Stomach (tissue), 9 donors: ENCODE data around the gene DNAAF9. TPM values are rescaled to one million over a fixed set of nuclear protein-coding genes. Genes with fewer than 3 reads are reported as not detected.

ENCODE experiments used
- DNase-seq, 2 donors: peaks; one replicate each; pipeline versions ENCODE4 v3.0.0 to v3.0.0-alpha.2; 2013 to 2019
- H3K27ac ChIP-seq, 5 donors: fragments of 200-600 bp in 4 of 5; sonication (generic) in 4 of 5; one replicate each; pipeline ENCODE4 v1.5.1; 2013 to 2019; ENCODE audit warnings: mild to moderate bottlenecking in 1 of 5, moderate library complexity in 1 of 5
- H3K27me3 ChIP-seq, 3 donors: fragments of 200-600 bp; sonication (generic); one replicate each; pipeline ENCODE4 v1.5.1; 2017 to 2019; ENCODE audit warnings: mixed run types in 1 of 3
- H3K36me3 ChIP-seq, 4 donors: fragments of 200-600 bp; sonication (generic); 1 replicate in 3 of 4; 2 replicates in 1 of 4; pipeline ENCODE4 v1.5.1; 2016 to 2019
- H3K4me1 ChIP-seq, 4 donors: fragments of 200-600 bp; sonication (generic); one replicate each; pipeline ENCODE4 v1.5.1; 2016 to 2019
- H3K4me3 ChIP-seq, 4 donors: fragments of 200-600 bp; sonication (generic) in 3 of 4; one replicate each; pipeline ENCODE4 v1.5.1; 2016 to 2019; ENCODE audit warnings: mild to moderate bottlenecking in 1 of 4
- H3K9me3 ChIP-seq, 4 donors: fragments of 200-600 bp; sonication (generic); one replicate each; pipeline ENCODE4 v1.5.1; 2016 to 2019
- EP300 ChIP-seq: sonication (generic); formaldehyde crosslinking; IDR thresholded peaks from one replicate; pipeline ENCODE4 v1.6.1; 2017; ENCODE audit warnings: antibody characterized with exemption
- POLR2A ChIP-seq, 4 donors: fragments of 450-650 bp; IDR thresholded peaks; one replicate each; pipeline ENCODE4 v1.6.1; 2016; ENCODE audit warnings: antibody characterized with exemption in 4 of 4, control low read depth in 2 of 4, mild to moderate bottlenecking in 1 of 4, moderate library complexity in 1 of 4
- POLR2AphosphoS5 ChIP-seq, 3 donors: sonication (generic); formaldehyde crosslinking; IDR thresholded peaks; one replicate each; pipeline ENCODE4 v1.6.1; 2016; ENCODE audit warnings: antibody characterized with exemption in 3 of 3
- WGBS, 5 donors: extraction: QIAGEN DNeasy Blood & Tissue Kit in 3 of 5; methylation state at CpG; one replicate each; pipeline versions ENCODE4 v1.1.5 to v1.1.7; 2013 to 2018; 5-methylcytosine and 5-hydroxymethylcytosine counted together
- intact Hi-C: fragments of 100-400 bp; cut with DNase I; formaldehyde crosslinking; loops from one replicate; pipeline ENCODE4 v1.15.1; 2023; ENCODE audit warnings: low total_unique reads
- polyA plus RNA-seq, 3 donors: library from polyadenylated mRNA; stranded (reverse); fragments of 200-250 nt; gene quantifications; one replicate each; pipeline ENCODE4 v1.2.3, GENCODE V29; 2013
- total RNA-seq, 5 donors: library from RNA; depleted of rRNA; stranded (reverse); fragments of >200 nt; gene quantifications; one replicate each; pipeline versions ENCODE4 v1.1.0 to v1.2.3, GENCODE V29; 2014 to 2016
- TF ChIP-seq, protein P1 (sequence below), 7 experiments: fragments of 450-650 bp in 4 of 7; fragments of 200-600 bp in 3 of 7; sonication (generic) in 3 of 7; IDR thresholded peaks; one replicate each; pipeline ENCODE4 v1.5.1; 2016 to 2019; ENCODE audit warnings: antibody characterized with exemption in 7 of 7, control low read depth in 2 of 7, mild to moderate bottlenecking in 1 of 7
- donor health status: healthy with polysubstance abuse.
- donor health status: Bipolar disorder and iron deficiency.
- donor health status: healthy.

Gene DNAAF9
- total and polyA plus RNA-seq, 8 donors, result 1.2 to 23.7 (median 10.5) TPM

- Histone ChIP-seq H3K9me3 (peaks cover 0 to 1% (median 0%) of the 10 kb centered on the region in 4 donors), H3K27ac (no peak overlapping the region), H3K4me3 (no peak overlapping the region), H3K36me3 (peaks cover 0 to 59% (median 42%) of the 10 kb centered on the region in 4 donors), H3K27me3 (no peaks in the 10 kb centered on the region), H3K4me1 (peaks cover 0 to 29% (median 6%) of the 10 kb centered on the region in 4 donors)
- no peak for DNase-seq
- WGBS, 5 donors, result 58 to 71% (median 62%) methylated on average over 2 of the region's 2 CpGs
- TF ChIP-seq, protein P1, sequence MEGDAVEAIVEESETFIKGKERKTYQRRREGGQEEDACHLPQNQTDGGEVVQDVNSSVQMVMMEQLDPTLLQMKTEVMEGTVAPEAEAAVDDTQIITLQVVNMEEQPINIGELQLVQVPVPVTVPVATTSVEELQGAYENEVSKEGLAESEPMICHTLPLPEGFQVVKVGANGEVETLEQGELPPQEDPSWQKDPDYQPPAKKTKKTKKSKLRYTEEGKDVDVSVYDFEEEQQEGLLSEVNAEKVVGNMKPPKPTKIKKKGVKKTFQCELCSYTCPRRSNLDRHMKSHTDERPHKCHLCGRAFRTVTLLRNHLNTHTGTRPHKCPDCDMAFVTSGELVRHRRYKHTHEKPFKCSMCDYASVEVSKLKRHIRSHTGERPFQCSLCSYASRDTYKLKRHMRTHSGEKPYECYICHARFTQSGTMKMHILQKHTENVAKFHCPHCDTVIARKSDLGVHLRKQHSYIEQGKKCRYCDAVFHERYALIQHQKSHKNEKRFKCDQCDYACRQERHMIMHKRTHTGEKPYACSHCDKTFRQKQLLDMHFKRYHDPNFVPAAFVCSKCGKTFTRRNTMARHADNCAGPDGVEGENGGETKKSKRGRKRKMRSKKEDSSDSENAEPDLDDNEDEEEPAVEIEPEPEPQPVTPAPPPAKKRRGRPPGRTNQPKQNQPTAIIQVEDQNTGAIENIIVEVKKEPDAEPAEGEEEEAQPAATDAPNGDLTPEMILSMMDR (IDR thresholded peaks at IDR 0.05), result no peak
- no peak for TF ChIP-seq POLR2A (IDR thresholded peaks at IDR 0.05)
- no peak for TF ChIP-seq EP300
- no peak for TF ChIP-seq POLR2AphosphoS5 (IDR thresholded peaks at IDR 0.05)
- intact Hi-C loops, result no loop called here
These were observed 27.0 kb downstream of the DNAAF9 start for GRCh38 chr20:3380228-3381070.

DNA sequence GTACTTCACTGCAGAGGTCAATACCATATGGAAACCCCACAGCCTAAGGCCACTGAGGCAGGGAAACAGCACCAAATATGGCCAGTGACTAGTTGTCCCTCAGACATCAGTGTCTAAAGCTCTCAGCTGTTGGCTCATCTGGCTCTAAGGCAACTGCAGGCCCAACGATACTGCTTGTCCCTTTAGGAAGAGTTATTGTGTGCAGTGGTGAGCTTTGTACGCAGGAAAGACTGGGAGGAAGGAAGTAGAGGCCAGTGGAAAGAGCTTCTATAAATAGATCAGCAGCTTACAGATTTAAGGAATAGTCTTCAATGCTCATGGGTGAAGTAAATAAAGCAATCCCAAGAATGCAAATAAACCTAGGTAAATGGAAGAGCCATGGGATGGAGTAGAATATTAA, 29.3 kb downstream of the DNAAF9 start:
- Histone ChIP-seq H3K9me3 (no peaks in the 10 kb centered on the region), H3K36me3 (peaks cover 17 to 83% (median 64%) of the 10 kb centered on the region in 4 donors), H3K27ac (peak overlapping the region in 1 of 5 donors; percentile 32), H3K4me1 (peaks cover 6 to 37% (median 16%) of the 10 kb centered on the region in 4 donors), H3K4me3 (no peak overlapping the region), H3K27me3 (no peaks in the 10 kb centered on the region)
- DNase-seq, result peak in 1 of 2 donors; percentile 12
- TF ChIP-seq EP300 (no peak), POLR2A (IDR thresholded peaks at IDR 0.05) (no peak), POLR2AphosphoS5 (IDR thresholded peaks at IDR 0.05) (no peak)
- TF ChIP-seq, protein P1 (IDR thresholded peaks at IDR 0.05), result no peak
- intact Hi-C loops, result no loop called here
- WGBS, 5 donors, result 49 to 71% (median 62%) methylated on average over 2 of the region's 2 CpGs

DNA sequence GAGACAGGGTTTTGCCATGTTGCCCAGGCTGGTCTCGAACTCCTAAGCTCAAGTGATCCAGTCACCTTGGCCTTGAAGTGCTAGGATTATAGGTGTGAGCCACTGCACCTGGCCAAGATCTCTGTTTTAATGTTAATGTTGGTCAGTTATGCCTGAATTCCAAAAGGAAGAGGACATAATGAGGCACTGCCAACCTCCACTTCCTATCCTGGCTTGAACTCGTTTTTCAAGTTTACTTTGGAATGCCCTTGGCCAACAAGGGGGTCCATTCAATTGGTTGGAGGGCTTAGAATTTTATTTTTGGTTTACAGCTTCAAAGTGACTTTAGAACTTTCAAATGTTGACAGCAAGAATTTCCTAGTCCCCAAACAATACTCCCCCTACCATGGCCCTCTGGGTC, 29.8 kb downstream of the DNAAF9 start:
- H3K27me3 ChIP-seq, result no peaks in the 10 kb centered on the region
- H3K36me3 ChIP-seq, result peaks cover 22 to 87% (median 69%) of the 10 kb centered on the region in 4 donors
- no peaks in the 10 kb centered on the region for H3K9me3 ChIP-seq
- peak overlapping the region in 1 of 5 donors; percentile 32 for H3K27ac ChIP-seq
- 66 to 81% (median 68%) methylated on average over 2 of the region's 2 CpGs for WGBS, 5 donors
- intact Hi-C loops, result no loop called here
- TF ChIP-seq POLR2A (IDR thresholded peaks at IDR 0.05), result no peak
- TF ChIP-seq POLR2AphosphoS5 (IDR thresholded peaks at IDR 0.05), result no peak
- no peak for TF ChIP-seq EP300
- TF ChIP-seq, protein P1 (IDR thresholded peaks at IDR 0.05), result no peak
- no peak overlapping the region for H3K4me3 ChIP-seq
- no peak for DNase-seq
- H3K4me1 ChIP-seq, result peaks cover 6 to 37% (median 16%) of the 10 kb centered on the region in 4 donors

GRCh38 chr20:3374296-3374695, 33.2 kb downstream of the DNAAF9 start:
- DNase-seq, result no peak
- TF ChIP-seq EP300 (no peak), POLR2A (IDR thresholded peaks at IDR 0.05) (no peak), POLR2AphosphoS5 (IDR thresholded peaks at IDR 0.05) (no peak)
- TF ChIP-seq, protein P1 (IDR thresholded peaks at IDR 0.05), result no peak
- no peak overlapping the region for H3K4me3 ChIP-seq
- H3K9me3 ChIP-seq, result no peaks in the 10 kb centered on the region
- H3K36me3 ChIP-seq, result peaks cover 31 to 92% (median 81%) of the 10 kb centered on the region in 4 donors
- intact Hi-C loops, result no loop called here
- H3K4me1 ChIP-seq, result peaks cover 6 to 32% (median 16%) of the 10 kb centered on the region in 4 donors
- peak overlapping the region in 1 of 5 donors; percentile 27 for H3K27ac ChIP-seq
- no peaks in the 10 kb centered on the region for H3K27me3 ChIP-seq
